ENCODE data around the gene HGS. TPM values are rescaled to one million over a fixed set of nuclear protein-coding genes. Genes with fewer than 3 reads are reported as not detected.

Gene HGS
- total and polyA plus RNA-seq, 2 of the 8 experiments (the other 6 are each of a cell fraction or from before 2014, with no cell fraction given): 80.8 to 99.7 TPM

DNA sequence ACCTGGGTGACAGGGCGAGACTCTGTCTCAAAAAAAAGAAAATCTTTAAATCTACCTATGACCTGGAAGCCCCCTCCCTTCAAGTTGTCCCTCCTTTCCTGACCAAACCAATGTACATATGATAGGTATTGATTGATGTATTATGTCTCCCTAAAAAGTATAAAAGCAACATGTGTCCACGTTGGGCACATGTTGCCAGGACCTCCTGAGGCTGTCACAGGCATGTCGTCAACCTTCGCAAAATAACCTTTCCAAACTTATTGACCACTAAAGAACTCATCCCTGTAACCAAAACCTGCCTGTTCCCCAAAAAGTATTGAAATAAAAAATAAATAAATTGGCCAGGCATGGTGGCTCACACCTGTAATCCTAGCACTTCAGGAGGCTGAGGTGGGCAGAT is 21.8 kb upstream of the HGS start (continued):
- TF ChIP-seq, protein P1, sequence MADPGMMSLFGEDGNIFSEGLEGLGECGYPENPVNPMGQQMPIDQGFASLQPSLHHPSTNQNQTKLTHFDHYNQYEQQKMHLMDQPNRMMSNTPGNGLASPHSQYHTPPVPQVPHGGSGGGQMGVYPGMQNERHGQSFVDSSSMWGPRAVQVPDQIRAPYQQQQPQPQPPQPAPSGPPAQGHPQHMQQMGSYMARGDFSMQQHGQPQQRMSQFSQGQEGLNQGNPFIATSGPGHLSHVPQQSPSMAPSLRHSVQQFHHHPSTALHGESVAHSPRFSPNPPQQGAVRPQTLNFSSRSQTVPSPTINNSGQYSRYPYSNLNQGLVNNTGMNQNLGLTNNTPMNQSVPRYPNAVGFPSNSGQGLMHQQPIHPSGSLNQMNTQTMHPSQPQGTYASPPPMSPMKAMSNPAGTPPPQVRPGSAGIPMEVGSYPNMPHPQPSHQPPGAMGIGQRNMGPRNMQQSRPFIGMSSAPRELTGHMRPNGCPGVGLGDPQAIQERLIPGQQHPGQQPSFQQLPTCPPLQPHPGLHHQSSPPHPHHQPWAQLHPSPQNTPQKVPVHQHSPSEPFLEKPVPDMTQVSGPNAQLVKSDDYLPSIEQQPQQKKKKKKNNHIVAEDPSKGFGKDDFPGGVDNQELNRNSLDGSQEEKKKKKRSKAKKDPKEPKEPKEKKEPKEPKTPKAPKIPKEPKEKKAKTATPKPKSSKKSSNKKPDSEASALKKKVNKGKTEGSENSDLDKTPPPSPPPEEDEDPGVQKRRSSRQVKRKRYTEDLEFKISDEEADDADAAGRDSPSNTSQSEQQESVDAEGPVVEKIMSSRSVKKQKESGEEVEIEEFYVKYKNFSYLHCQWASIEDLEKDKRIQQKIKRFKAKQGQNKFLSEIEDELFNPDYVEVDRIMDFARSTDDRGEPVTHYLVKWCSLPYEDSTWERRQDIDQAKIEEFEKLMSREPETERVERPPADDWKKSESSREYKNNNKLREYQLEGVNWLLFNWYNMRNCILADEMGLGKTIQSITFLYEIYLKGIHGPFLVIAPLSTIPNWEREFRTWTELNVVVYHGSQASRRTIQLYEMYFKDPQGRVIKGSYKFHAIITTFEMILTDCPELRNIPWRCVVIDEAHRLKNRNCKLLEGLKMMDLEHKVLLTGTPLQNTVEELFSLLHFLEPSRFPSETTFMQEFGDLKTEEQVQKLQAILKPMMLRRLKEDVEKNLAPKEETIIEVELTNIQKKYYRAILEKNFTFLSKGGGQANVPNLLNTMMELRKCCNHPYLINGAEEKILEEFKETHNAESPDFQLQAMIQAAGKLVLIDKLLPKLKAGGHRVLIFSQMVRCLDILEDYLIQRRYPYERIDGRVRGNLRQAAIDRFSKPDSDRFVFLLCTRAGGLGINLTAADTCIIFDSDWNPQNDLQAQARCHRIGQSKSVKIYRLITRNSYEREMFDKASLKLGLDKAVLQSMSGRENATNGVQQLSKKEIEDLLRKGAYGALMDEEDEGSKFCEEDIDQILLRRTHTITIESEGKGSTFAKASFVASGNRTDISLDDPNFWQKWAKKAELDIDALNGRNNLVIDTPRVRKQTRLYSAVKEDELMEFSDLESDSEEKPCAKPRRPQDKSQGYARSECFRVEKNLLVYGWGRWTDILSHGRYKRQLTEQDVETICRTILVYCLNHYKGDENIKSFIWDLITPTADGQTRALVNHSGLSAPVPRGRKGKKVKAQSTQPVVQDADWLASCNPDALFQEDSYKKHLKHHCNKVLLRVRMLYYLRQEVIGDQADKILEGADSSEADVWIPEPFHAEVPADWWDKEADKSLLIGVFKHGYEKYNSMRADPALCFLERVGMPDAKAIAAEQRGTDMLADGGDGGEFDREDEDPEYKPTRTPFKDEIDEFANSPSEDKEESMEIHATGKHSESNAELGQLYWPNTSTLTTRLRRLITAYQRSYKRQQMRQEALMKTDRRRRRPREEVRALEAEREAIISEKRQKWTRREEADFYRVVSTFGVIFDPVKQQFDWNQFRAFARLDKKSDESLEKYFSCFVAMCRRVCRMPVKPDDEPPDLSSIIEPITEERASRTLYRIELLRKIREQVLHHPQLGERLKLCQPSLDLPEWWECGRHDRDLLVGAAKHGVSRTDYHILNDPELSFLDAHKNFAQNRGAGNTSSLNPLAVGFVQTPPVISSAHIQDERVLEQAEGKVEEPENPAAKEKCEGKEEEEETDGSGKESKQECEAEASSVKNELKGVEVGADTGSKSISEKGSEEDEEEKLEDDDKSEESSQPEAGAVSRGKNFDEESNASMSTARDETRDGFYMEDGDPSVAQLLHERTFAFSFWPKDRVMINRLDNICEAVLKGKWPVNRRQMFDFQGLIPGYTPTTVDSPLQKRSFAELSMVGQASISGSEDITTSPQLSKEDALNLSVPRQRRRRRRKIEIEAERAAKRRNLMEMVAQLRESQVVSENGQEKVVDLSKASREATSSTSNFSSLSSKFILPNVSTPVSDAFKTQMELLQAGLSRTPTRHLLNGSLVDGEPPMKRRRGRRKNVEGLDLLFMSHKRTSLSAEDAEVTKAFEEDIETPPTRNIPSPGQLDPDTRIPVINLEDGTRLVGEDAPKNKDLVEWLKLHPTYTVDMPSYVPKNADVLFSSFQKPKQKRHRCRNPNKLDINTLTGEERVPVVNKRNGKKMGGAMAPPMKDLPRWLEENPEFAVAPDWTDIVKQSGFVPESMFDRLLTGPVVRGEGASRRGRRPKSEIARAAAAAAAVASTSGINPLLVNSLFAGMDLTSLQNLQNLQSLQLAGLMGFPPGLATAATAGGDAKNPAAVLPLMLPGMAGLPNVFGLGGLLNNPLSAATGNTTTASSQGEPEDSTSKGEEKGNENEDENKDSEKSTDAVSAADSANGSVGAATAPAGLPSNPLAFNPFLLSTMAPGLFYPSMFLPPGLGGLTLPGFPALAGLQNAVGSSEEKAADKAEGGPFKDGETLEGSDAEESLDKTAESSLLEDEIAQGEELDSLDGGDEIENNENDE (IDR thresholded peaks at IDR 0.05; ENCODE audit: insufficient replicate concordance, low read length): no peak
- TF ChIP-seq SP2 (IDR thresholded peaks at IDR 0.05; ENCODE audit: low read length) (no peak), POU5F1 (IDR thresholded peaks at IDR 0.05; ENCODE audit: low read depth, low read length) (no peak), SIN3A (conservative IDR thresholded peaks at IDR 0.05 in 1 of 2, IDR thresholded peaks at IDR 0.05 in 1 of 2; ENCODE audit: low read depth in 1 of 2, low read length in 2 of 2) (no peak), TCF12 (IDR thresholded peaks at IDR 0.05; ENCODE audit: low read depth, low read length) (no peak), EZH2 (IDR thresholded peaks at IDR 0.05; ENCODE audit: low read depth, low read length, severe bottlenecking) (no peak), TAF7 (optimal IDR thresholded peaks at IDR 0.05; ENCODE audit: borderline replicate concordance, low read depth, low read length) (no peak)

Data from H1 (cell line).